Activated naive CD4-positive, alpha-beta T cell treated with anti-CD3 and anti-CD28 coated beads, Interleukin-2, amount 50 U/mL, for 24 hours (primary cell): ENCODE results near the gene GALNT5.
A peak's percentile ranks its signal among the peaks of the same experiment; 100 is the strongest.
"Not testable (repeated sequence)": the region's sequence is repeated elsewhere in the genome, so short reads cannot be mapped to it uniquely, and the experiment has no call there.

ENCODE experiments used
- H3K27ac Mint-ChIP-seq: one replicate; pipeline ENCODE4 v1.8.0; 2021; ENCODE audit warnings: mild to moderate bottlenecking, mixed read lengths
- H3K27me3 Mint-ChIP-seq: one replicate; pipeline ENCODE4 v1.8.0; 2021; ENCODE audit warnings: mixed read lengths
- H3K36me3 Mint-ChIP-seq: one replicate; pipeline ENCODE4 v1.8.0; 2021; ENCODE audit warnings: mixed read lengths
- H3K4me1 Mint-ChIP-seq: one replicate; pipeline ENCODE4 v1.8.0; 2021; ENCODE audit warnings: mixed read lengths
- H3K4me3 Mint-ChIP-seq: one replicate; pipeline ENCODE4 v1.8.0; 2021; ENCODE audit warnings: mild to moderate bottlenecking, mixed read lengths
- H3K9me3 Mint-ChIP-seq: one replicate; pipeline ENCODE4 v1.8.0; 2021; ENCODE audit warnings: mixed read lengths

The GALNT5 gene

GRCh38 chr2:157325786-157326185 is 68.3 kb downstream of the GALNT5 start, which contains the start of gene ERMN:
Gene ERMN (minus strand): TSS chr2:157325824. CDS start chr2:157325642, 182 bp downstream.
- Mint-ChIP-seq H3K4me1 (peaks cover 45% of the 10 kb centered on the region), H3K27ac (peak within 1 kb of the TSS; percentile 36), H3K9me3 (peaks cover 4% of the 10 kb centered on the region), H3K27me3 (no peaks in the 10 kb centered on the region), H3K36me3 (peaks cover 16% of the 10 kb centered on the region), H3K4me3 (no peak within 1 kb of the TSS)

GRCh38 chr2:157326698-157327097 is 69.2 kb downstream of the GALNT5 start:
- H3K4me1 Mint-ChIP-seq, result peaks cover 49% of the 10 kb centered on the region
- H3K27me3 Mint-ChIP-seq, result no peaks in the 10 kb centered on the region
- no peak overlapping the region for H3K4me3 Mint-ChIP-seq
- H3K27ac Mint-ChIP-seq, result no peak overlapping the region
- H3K9me3 Mint-ChIP-seq, result peaks cover 4% of the 10 kb centered on the region
- H3K36me3 Mint-ChIP-seq, result peaks cover 12% of the 10 kb centered on the region

- Mint-ChIP-seq H3K27ac (peak overlapping the region; percentile 90), H3K36me3 (peaks cover 11% of the 10 kb centered on the region), H3K27me3 (no peaks in the 10 kb centered on the region), H3K9me3 (peaks cover 4% of the 10 kb centered on the region), H3K4me1 (peaks cover 49% of the 10 kb centered on the region), H3K4me3 (peak overlapping the region; percentile 68)
These were observed 69.7 kb downstream of the GALNT5 start for GRCh38 chr2:157327200-157327599.

- Mint-ChIP-seq H3K27ac (peak overlapping the region; percentile 90), H3K9me3 (peaks cover 4% of the 10 kb centered on the region), H3K27me3 (no peaks in the 10 kb centered on the region), H3K4me1 (peaks cover 56% of the 10 kb centered on the region), H3K36me3 (peaks cover 11% of the 10 kb centered on the region), H3K4me3 (peak overlapping the region; percentile 68)
These were observed 70.4 kb downstream of the GALNT5 start for GRCh38 chr2:157327621-157328500.

- Mint-ChIP-seq H3K9me3 (peaks cover 4% of the 10 kb centered on the region), H3K27me3 (no peaks in the 10 kb centered on the region), H3K4me1 (peaks cover 73% of the 10 kb centered on the region), H3K27ac (peak overlapping the region; percentile 82), H3K4me3 (no peak overlapping the region), H3K36me3 (peaks cover 7% of the 10 kb centered on the region)
These were observed 72.0 kb downstream of the GALNT5 start for GRCh38 chr2:157329524-157329923.

- peaks cover 4% of the 10 kb centered on the region for H3K9me3 Mint-ChIP-seq
- H3K36me3 Mint-ChIP-seq, result peaks cover 8% of the 10 kb centered on the region
- H3K4me1 Mint-ChIP-seq, result peaks cover 93% of the 10 kb centered on the region
- peak overlapping the region; percentile 74 for H3K4me3 Mint-ChIP-seq
- peak overlapping the region; percentile 94 for H3K27ac Mint-ChIP-seq
- H3K27me3 Mint-ChIP-seq, result no peaks in the 10 kb centered on the region
These were observed 76.0 kb downstream of the GALNT5 start for GRCh38 chr2:157333304-157334047.

GRCh38 chr2:157334335-157334734 is 76.8 kb downstream of the GALNT5 start:
- peaks cover 95% of the 10 kb centered on the region for H3K4me1 Mint-ChIP-seq
- peaks cover under 1% of the 10 kb centered on the region for H3K9me3 Mint-ChIP-seq
- H3K27ac Mint-ChIP-seq, result peak overlapping the region; percentile 94
- peaks cover 6% of the 10 kb centered on the region for H3K36me3 Mint-ChIP-seq
- peak overlapping the region; percentile 74 for H3K4me3 Mint-ChIP-seq
- H3K27me3 Mint-ChIP-seq, result no peaks in the 10 kb centered on the region

- Mint-ChIP-seq H3K4me3 (peak overlapping the region; percentile 74), H3K9me3 (no peaks in the 10 kb centered on the region), H3K27ac (peak overlapping the region; percentile 94), H3K27me3 (no peaks in the 10 kb centered on the region), H3K4me1 (peaks cover 94% of the 10 kb centered on the region), H3K36me3 (peaks cover 6% of the 10 kb centered on the region)
These were observed 77.3 kb downstream of the GALNT5 start for GRCh38 chr2:157334797-157335196.

- Mint-ChIP-seq H3K4me3 (peak overlapping the region; percentile 70), H3K36me3 (peaks cover 9% of the 10 kb centered on the region), H3K4me1 (peaks cover 85% of the 10 kb centered on the region), H3K9me3 (peaks cover under 1% of the 10 kb centered on the region), H3K27me3 (no peaks in the 10 kb centered on the region), H3K27ac (peak overlapping the region; percentile 92)
These were observed 78.9 kb downstream of the GALNT5 start for GRCh38 chr2:157336137-157337010.

GRCh38 chr2:157337978-157338377 is 80.5 kb downstream of the GALNT5 start:
- Mint-ChIP-seq H3K36me3 (peaks cover 25% of the 10 kb centered on the region), H3K27ac (no peak overlapping the region), H3K4me3 (no peak overlapping the region), H3K4me1 (peaks cover 73% of the 10 kb centered on the region), H3K27me3 (no peaks in the 10 kb centered on the region), H3K9me3 (peaks cover 15% of the 10 kb centered on the region)

GRCh38 chr2:157339965-157340655 is 82.6 kb downstream of the GALNT5 start:
- no peak overlapping the region for H3K4me3 Mint-ChIP-seq
- H3K36me3 Mint-ChIP-seq, result peaks cover 44% of the 10 kb centered on the region
- no peak overlapping the region for H3K27ac Mint-ChIP-seq
- H3K9me3 Mint-ChIP-seq, result peaks cover 31% of the 10 kb centered on the region
- peaks cover 52% of the 10 kb centered on the region for H3K4me1 Mint-ChIP-seq
- H3K27me3 Mint-ChIP-seq, result no peaks in the 10 kb centered on the region

- not testable (repeated sequence) for H3K27ac Mint-ChIP-seq
These were observed 83.9 kb downstream of the GALNT5 start for GRCh38 chr2:157341381-157341780.

GRCh38 chr2:157345647-157346389 is 88.3 kb downstream of the GALNT5 start:
- Mint-ChIP-seq H3K36me3 (peaks cover 50% of the 10 kb centered on the region), H3K27me3 (no peaks in the 10 kb centered on the region), H3K27ac (no peak overlapping the region), H3K4me1 (peaks cover 41% of the 10 kb centered on the region), H3K4me3 (no peak overlapping the region), H3K9me3 (peaks cover 31% of the 10 kb centered on the region)

More at GRCh38 chr2:157341381-157341780, 83.9 kb downstream of the GALNT5 start:
- peaks cover 46% of the 10 kb centered on the region for H3K36me3 Mint-ChIP-seq
- H3K4me1 Mint-ChIP-seq, result peaks cover 43% of the 10 kb centered on the region
- H3K9me3 Mint-ChIP-seq, result peaks cover 31% of the 10 kb centered on the region
- H3K27me3 Mint-ChIP-seq, H3K4me3 Mint-ChIP-seq: not testable (repeated sequence)

GRCh38 chr2:157348291-157348921 is 90.9 kb downstream of the GALNT5 start:
- peaks cover 25% of the 10 kb centered on the region for H3K36me3 Mint-ChIP-seq
- H3K27me3 Mint-ChIP-seq, result no peaks in the 10 kb centered on the region
- H3K4me1 Mint-ChIP-seq, result peaks cover 55% of the 10 kb centered on the region
- peaks cover 15% of the 10 kb centered on the region for H3K9me3 Mint-ChIP-seq
- H3K4me3 Mint-ChIP-seq, result peak overlapping the region; percentile 47
- peak overlapping the region; percentile 84 for H3K27ac Mint-ChIP-seq
